ENCODE results near the gene SMIM41.

GRCh38 chr12:52087961-52088820 is 8.7 kb downstream of the SMIM41 start:
- TF ChIP-seq CTCF (IDR thresholded peaks at IDR 0.05) (no peak), POLR2A (IDR thresholded peaks at IDR 0.05) (no peak)
